DMS153 treated with DMSO at 0.1 percent for 48 hours (cell line): ENCODE results near the gene LNX2.

ENCODE experiments used
- DNase-seq: peaks from one replicate; lab custom pipeline; 2025; ENCODE audit not compliant: unreplicated experiment; lab: John Stamatoyannopoulos, UW

The LNX2 gene

GRCh38 chr13:27617881-27618321 lies 2.4 kb downstream of the LNX2 start:
- no peak for DNase-seq

GRCh38 chr13:27613628-27614027 lies 6.7 kb downstream of the LNX2 start:
- DNase-seq = no peak

- no peak for DNase-seq
These were observed 13.2 kb downstream of the LNX2 start for GRCh38 chr13:27607125-27607524.

- no peak for DNase-seq
These were observed 14.6 kb downstream of the LNX2 start for GRCh38 chr13:27605610-27606200.

GRCh38 chr13:27605099-27605498 lies 15.2 kb downstream of the LNX2 start:
- DNase-seq = no peak

- DNase-seq = no peak
These were observed 18.5 kb downstream of the LNX2 start for GRCh38 chr13:27601803-27602202.

GRCh38 chr13:27601208-27601607 lies 19.1 kb downstream of the LNX2 start:
- no peak for DNase-seq

- DNase-seq = no peak
These were observed 19.6 kb downstream of the LNX2 start for GRCh38 chr13:27600711-27601110.

GRCh38 chr13:27599845-27600553 lies 20.3 kb downstream of the LNX2 start:
- no peak for DNase-seq

- DNase-seq = no peak
These were observed 21.2 kb downstream of the LNX2 start for GRCh38 chr13:27599096-27599495.

GRCh38 chr13:27595055-27595811 lies 25.1 kb downstream of the LNX2 start:
- DNase-seq = no peak

- no peak for DNase-seq
These were observed 27.1 kb downstream of the LNX2 start for GRCh38 chr13:27593267-27593666.

- DNase-seq = no peak
These were observed 27.5 kb downstream of the LNX2 start for GRCh38 chr13:27592865-27593264.

- DNase-seq = no peak
These were observed 31.9 kb downstream of the LNX2 start for GRCh38 chr13:27588405-27588804.

- no peak for DNase-seq
These were observed 33.1 kb downstream of the LNX2 start for GRCh38 chr13:27587095-27587746.

- DNase-seq = no peak
These were observed 36.7 kb downstream of the LNX2 start for GRCh38 chr13:27583645-27584044.

GRCh38 chr13:27578121-27579030 lies 42.0 kb downstream of the LNX2 start:
- DNase-seq = no peak

GRCh38 chr13:27574661-27575060 lies 45.7 kb downstream of the LNX2 start:
- DNase-seq = no peak

- DNase-seq = no peak
These were observed 47.1 kb downstream of the LNX2 start for GRCh38 chr13:27573265-27573664.

GRCh38 chr13:27572234-27572901 lies 48.0 kb downstream of the LNX2 start:
- no peak for DNase-seq
